Occipital lobe (tissue), 2 donors: ENCODE data around the gene GPT2. TPM values are rescaled to one million over a fixed set of nuclear protein-coding genes. Genes with fewer than 3 reads are reported as not detected.
"Not testable (repeated sequence)": the region's sequence is repeated elsewhere in the genome, so short reads cannot be mapped to it uniquely, and the experiment has no call there.

Experiments used
- DNase-seq: peaks from one replicate; lab custom pipeline; 2025; lab: John Stamatoyannopoulos, UW
- total RNA-seq: library from RNA; depleted of rRNA; stranded (reverse); fragments of >200 nt; gene quantifications from one replicate; pipeline ENCODE4 v1.2.3, GENCODE V29; 2014

GPT2 gene
- total RNA-seq, 1 donor from 2014 or later = 20.7 TPM

- DNase-seq = no peak
These were observed 36.4 kb downstream of the GPT2 start for GRCh38 chr16:46920402-46921068.

- no peak for DNase-seq
These were observed 38.1 kb downstream of the GPT2 start for GRCh38 chr16:46922239-46922638.

- no peak for DNase-seq
These were observed 39.5 kb downstream of the GPT2 start for GRCh38 chr16:46923513-46924295.

- no peak for DNase-seq
These were observed 40.2 kb downstream of the GPT2 start for GRCh38 chr16:46924402-46924801.

- no peak for DNase-seq
These were observed 42.5 kb downstream of the GPT2 start for GRCh38 chr16:46926470-46927225.

GRCh38 chr16:46927273-46927672, 43.1 kb downstream of the GPT2 start:
- no peak for DNase-seq

GRCh38 chr16:46928811-46929210, 44.6 kb downstream of the GPT2 start:
- no peak for DNase-seq

- peak; percentile 55 for DNase-seq
These were observed 45.5 kb downstream of the GPT2 start for GRCh38 chr16:46929378-46930332.

GRCh38 chr16:46930861-46931260, 46.7 kb downstream of the GPT2 start:
- DNase-seq = no peak

- no peak for DNase-seq
These were observed 48.6 kb downstream of the GPT2 start for GRCh38 chr16:46932802-46933201.

GRCh38 chr16:46937536-46937935, 53.4 kb downstream of the GPT2 start:
- no peak for DNase-seq

GRCh38 chr16:46944713-46945112, 60.6 kb downstream of the GPT2 start:
- DNase-seq = not testable (repeated sequence)

- no peak for DNase-seq
These were observed 63.9 kb downstream of the GPT2 start for GRCh38 chr16:46947900-46948547.

- no peak for DNase-seq
These were observed 64.5 kb downstream of the GPT2 start for GRCh38 chr16:46948548-46949166.

- no peak for DNase-seq
These were observed 65.2 kb downstream of the GPT2 start for GRCh38 chr16:46949241-46949892.

- no peak for DNase-seq
These were observed 65.8 kb downstream of the GPT2 start for GRCh38 chr16:46950009-46950408.

- no peak for DNase-seq
These were observed 70.4 kb downstream of the GPT2 start for GRCh38 chr16:46954562-46954961.

GRCh38 chr16:46961373-46962353, 77.5 kb downstream of the GPT2 start:
- DNase-seq = no peak
